ENCODE results near the gene CDK15. TPM values are rescaled to one million over a fixed set of nuclear protein-coding genes. Genes with fewer than 3 reads are reported as not detected.

Gene CDK15
- total RNA-seq, 2 donors from 2014 or later = 0.47 to 0.72 TPM

DNA sequence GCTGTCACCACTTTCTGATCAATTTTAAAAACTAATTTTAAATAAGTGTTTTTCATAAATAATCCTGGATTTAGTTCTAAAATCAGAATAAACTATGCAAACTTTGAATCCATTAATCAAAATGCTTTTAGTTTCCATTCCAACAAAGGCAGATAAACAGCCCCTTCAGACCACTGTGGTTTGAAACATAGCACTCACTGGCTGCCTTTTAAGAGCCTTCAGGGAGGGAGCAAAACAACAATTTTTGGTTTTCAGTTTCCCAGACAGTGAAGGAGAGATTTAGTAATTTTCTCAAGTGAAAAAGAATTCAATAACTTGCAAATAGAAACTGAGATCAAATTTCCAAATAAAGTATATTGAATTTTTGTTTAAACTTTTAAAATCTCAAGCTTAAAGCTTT, 46.1 kb downstream of the CDK15 start:
- H3K27ac ChIP-seq = no peak overlapping the region
- H3K4me3 ChIP-seq = no peak overlapping the region
- no peaks in the 10 kb centered on the region for H3K36me3 ChIP-seq
- no peak overlapping the region for H3K9ac ChIP-seq (ENCODE audit: low read depth in 2 of 2, low read length in 2 of 2)
- H3K9me3 ChIP-seq = no peaks in the 10 kb centered on the region
- DNase-seq = no peak
- no peaks in the 10 kb centered on the region for H3K27me3 ChIP-seq
- TF ChIP-seq, protein P1, sequence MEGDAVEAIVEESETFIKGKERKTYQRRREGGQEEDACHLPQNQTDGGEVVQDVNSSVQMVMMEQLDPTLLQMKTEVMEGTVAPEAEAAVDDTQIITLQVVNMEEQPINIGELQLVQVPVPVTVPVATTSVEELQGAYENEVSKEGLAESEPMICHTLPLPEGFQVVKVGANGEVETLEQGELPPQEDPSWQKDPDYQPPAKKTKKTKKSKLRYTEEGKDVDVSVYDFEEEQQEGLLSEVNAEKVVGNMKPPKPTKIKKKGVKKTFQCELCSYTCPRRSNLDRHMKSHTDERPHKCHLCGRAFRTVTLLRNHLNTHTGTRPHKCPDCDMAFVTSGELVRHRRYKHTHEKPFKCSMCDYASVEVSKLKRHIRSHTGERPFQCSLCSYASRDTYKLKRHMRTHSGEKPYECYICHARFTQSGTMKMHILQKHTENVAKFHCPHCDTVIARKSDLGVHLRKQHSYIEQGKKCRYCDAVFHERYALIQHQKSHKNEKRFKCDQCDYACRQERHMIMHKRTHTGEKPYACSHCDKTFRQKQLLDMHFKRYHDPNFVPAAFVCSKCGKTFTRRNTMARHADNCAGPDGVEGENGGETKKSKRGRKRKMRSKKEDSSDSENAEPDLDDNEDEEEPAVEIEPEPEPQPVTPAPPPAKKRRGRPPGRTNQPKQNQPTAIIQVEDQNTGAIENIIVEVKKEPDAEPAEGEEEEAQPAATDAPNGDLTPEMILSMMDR (IDR thresholded peaks at IDR 0.05) = no peak
- intact Hi-C loops (cut with DNase I) = loop anchor here (10.0 kb wide), 2 partner anchors 48 to 202 kb away; partner anchors contain the start of gene CDK15
- H3K4me1 ChIP-seq = no peaks in the 10 kb centered on the region

DNA sequence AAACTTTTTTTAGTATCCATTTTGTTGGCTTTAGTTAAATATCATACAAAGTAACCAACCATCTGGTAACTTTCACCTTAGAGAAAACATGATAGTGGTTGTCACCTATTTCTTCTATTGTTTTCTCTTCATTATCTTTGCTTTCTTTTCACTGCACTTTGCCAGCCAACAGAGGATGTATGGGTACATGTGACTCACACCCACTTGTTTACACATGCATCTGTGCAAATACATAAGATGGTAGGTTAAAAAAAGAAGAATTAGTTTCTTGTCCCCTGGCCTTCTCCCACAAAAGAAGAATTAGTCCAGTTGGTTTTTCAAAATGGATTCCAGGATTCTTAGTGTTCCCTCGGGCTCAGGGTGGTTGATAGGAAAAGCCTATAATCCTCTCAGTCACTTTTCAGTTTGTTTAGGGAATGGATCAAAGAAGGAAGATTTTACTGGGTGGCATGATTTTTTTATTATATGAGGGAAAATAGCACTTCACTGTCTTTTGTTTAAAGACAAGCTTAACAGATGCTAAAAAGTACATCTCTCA, 46.6 kb downstream of the CDK15 start:
- no peaks in the 10 kb centered on the region for H3K4me1 ChIP-seq
- H3K27me3 ChIP-seq = no peaks in the 10 kb centered on the region
- intact Hi-C loops (cut with DNase I) = loop anchor here (10.0 kb wide), 2 partner anchors 48 to 202 kb away; partner anchors contain the start of gene CDK15
- H3K36me3 ChIP-seq = no peaks in the 10 kb centered on the region
- no peak for DNase-seq
- H3K9ac ChIP-seq (ENCODE audit: low read depth in 2 of 2, low read length in 2 of 2) = no peak overlapping the region
- no peak overlapping the region for H3K27ac ChIP-seq
- TF ChIP-seq, protein P1 (IDR thresholded peaks at IDR 0.05) = no peak
- H3K9me3 ChIP-seq = no peaks in the 10 kb centered on the region
- H3K4me3 ChIP-seq = no peak overlapping the region

DNA sequence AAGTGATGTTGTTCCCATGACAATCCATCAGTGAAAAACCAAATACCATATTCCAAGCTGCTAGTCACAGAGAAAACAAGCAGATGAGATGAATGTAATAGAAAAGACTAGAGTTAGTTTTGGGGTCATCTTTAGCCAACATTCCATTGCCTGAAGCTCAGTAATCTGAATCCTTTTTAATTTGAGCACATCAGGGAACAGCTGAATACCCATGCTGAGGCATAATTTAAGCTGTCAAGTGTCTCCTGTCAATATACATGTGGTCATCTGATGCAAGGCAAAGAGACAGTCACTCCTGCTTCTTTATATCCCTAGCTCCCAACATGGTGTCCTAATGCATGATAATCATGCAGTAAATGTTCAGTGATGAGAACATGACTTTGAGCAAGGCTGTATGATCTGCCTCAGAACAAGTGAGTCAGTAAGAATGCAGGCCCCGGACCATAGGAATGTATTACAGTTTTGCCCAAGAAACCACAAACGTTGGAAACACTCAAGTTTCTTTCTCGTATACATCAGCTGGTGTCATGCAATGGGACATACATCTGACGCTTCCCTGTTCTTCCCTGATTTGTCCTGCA, 48.0 kb downstream of the CDK15 start:
- Histone ChIP-seq H3K27me3 (no peaks in the 10 kb centered on the region), H3K9me3 (no peaks in the 10 kb centered on the region), H3K9ac (ENCODE audit: low read depth in 2 of 2, low read length in 2 of 2) (no peak overlapping the region), H3K27ac (no peak overlapping the region), H3K4me3 (no peak overlapping the region), H3K36me3 (no peaks in the 10 kb centered on the region), H3K4me1 (no peaks in the 10 kb centered on the region)
- no peak for DNase-seq
- intact Hi-C loops (cut with DNase I) = loop anchor here (10.0 kb wide), 2 partner anchors 50 to 200 kb away; partner anchors contain the start of gene CDK15
- TF ChIP-seq, protein P1 (IDR thresholded peaks at IDR 0.05) = no peak

DNA sequence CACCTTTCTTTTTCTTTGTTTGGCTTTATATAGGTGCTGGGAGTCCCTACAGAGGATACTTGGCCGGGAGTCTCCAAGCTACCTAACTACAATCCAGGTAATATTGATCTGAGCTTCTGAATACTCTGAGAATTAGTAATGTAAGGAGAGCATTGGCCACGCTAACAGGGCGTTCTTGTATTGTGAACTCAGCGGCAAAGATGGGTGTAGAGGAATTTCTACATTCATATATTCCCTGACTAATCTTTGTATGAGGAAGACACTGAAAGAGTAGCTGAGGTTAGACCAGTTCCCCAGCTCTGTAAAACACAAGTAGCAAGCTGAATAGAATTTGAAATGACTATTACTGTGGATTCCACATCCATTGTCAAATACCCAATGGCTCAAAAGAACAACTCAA, 48.5 kb downstream of the CDK15 start:
- Histone ChIP-seq H3K4me1 (no peaks in the 10 kb centered on the region), H3K9me3 (no peaks in the 10 kb centered on the region), H3K27me3 (no peaks in the 10 kb centered on the region), H3K9ac (ENCODE audit: low read depth in 2 of 2, low read length in 2 of 2) (no peak overlapping the region), H3K27ac (no peak overlapping the region), H3K36me3 (no peaks in the 10 kb centered on the region), H3K4me3 (no peak overlapping the region)
- DNase-seq = no peak
- intact Hi-C loops (cut with DNase I) = loop anchor here (10.0 kb wide), 2 partner anchors 50 to 200 kb away; partner anchors contain the start of gene CDK15
- TF ChIP-seq, protein P1 (IDR thresholded peaks at IDR 0.05) = no peak

DNA sequence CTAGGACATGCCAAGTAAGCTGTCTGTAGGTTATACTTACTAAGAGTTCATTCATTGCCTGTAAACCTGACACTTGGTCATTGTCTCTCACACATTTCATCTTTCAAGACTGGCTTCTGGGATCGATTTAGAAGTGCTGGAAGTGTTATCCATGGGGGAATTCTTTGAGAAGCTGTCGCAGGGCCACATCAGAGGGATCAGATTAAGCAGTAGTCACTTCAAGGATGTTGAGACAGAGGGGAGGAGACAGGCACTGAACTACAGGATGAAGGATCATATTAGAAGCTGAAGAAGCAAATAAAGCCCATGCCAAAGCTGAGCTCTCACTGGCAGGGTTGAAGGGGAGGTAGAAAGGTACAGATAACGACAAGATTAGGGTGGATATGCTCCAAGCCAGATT, 49.0 kb downstream of the CDK15 start:
- TF ChIP-seq, protein P1 (IDR thresholded peaks at IDR 0.05) = no peak
- Histone ChIP-seq H3K27me3 (no peaks in the 10 kb centered on the region), H3K9ac (ENCODE audit: low read depth in 2 of 2, low read length in 2 of 2) (no peak overlapping the region), H3K9me3 (no peaks in the 10 kb centered on the region), H3K36me3 (no peaks in the 10 kb centered on the region), H3K27ac (no peak overlapping the region), H3K4me3 (no peak overlapping the region), H3K4me1 (no peaks in the 10 kb centered on the region)
- intact Hi-C loops (cut with DNase I) = loop anchor here (10.0 kb wide), 2 partner anchors 51 to 199 kb away; partner anchors contain the start of gene CDK15
- no peak for DNase-seq
